ENCODE measurements around the gene MT3. TPM values are rescaled to one million over a fixed set of nuclear protein-coding genes. Genes with fewer than 3 reads are reported as not detected.
A peak's percentile ranks its signal among the peaks of the same experiment; 100 is the strongest.

Gene MT3
- not detected for total RNA-seq

DNA sequence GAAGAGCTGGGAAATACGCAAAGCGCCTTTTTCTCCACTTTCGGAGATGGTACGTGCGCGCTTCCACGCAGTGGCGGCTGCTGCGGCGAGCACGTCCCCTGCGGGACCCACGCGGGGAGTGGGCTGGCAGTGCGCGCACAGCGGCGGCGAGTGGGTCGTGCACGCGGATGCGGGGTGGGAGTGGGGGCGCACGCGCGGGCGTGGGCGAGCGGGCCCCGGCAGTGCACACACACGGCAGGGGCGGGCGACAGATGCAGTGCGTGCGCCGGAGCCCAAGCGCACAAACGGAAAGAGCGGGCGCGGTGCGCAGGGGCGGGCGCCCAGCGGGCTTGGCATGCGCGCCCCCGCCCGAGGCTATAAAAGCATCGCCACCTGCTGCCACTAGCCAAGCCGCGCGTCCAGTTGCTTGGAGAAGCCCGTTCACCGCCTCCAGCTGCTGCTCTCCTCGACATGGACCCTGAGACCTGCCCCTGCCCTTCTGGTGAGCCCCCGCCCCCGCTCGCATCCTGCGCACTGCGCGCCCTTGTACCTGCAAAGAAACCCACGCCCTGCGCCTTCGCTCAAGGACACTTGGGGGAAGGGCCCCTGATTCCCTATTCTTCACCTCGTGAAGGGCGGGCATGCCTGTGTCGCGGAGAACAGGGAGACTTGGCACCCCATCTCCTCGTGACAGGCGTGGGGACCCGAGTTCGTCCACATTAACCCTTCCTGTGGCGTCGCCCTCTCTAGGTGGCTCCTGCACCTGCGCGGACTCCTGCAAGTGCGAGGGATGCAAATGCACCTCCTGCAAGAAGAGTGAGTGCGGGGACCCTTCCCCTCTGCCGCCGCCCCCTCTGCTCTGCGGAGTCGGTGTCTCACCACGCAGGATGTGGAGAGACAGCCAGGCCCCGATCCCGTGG lies at the start of gene MT3:
MT3 (plus strand) TSS at position 388 of the 899 bp plus-strand sequence; CDS start at position 451, 63 bp downstream.
- peak; percentile 71 for DNase-seq

DNA sequence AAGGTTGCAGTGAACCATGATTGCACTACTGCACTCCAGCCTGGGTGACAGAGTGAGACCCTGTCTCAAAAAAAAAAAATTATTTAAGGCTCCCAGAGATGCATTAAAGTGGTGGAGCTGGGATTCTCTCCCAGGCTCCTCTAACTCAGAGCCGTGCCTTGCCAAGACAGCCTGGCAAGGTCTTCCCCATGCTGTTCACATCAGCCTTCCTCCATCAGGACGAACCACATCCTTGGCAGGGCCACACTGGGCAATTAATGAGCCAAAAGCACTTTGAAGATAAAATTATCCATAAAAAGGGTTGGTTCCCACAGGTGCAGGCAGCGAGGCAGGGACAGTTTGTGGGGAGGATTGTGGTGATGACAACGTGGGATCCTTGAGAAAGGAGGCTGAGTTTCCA lies 49.7 kb upstream of the MT3 start:
- no peak for DNase-seq

DNA sequence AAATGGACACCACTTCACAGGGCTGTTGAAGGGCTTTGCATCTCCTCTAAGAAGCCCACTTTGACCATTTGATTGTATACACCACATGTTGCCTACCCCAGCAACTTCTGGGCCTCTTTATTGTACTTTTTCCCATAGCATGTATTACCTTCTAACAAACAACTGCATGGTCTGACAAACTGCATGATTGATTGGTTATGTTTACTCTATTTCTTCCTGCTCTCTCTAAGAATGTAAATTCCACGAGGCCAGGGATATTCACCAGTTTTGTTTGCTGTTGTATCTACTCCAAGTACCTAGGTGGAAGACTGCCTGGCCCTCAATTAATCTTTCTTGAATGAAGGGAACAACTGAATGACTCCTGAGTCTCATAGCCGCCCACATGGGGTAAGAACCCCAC lies 47.3 kb upstream of the MT3 start:
- no peak for DNase-seq

DNA sequence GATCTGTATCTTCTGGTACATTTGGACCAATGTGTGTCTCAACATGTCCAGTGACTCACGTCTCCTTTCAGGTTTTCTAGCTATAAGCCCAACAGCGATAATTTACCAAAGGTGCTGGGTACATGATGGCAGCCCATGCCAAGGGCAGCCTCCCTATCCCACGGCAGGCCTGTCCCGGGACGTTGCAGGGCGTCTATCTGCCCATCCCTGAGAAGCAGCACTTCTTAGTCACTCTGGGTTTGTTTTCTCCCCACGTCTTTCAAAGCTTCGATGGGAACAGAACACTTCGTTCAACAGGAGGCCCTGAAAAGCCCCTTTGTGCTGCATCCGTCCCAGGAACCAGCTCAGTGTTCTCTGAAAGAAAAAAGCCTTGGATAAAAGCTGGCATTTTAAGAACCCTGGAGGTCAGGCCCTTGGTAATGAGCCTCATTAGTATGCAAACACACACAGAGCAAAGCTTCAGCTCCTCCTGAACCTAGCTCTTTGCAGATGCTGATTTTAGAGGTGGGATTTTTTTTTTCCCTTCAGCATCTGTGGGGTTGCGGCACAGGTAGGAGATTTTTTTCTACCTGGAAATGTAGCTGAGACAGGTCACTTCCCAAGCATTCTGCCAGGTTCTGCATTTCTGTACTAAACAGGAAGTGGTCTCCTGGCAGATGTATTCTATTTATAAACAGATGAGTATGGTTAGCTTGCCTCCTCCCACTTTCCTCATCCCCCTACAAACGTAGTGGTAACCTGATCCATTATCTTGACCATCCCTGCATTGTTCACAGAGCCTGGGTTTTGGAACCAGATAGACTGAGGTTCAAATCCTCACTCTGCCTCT lies 42.0 kb upstream of the MT3 start:
- DNase-seq, result peak; percentile 37

DNA sequence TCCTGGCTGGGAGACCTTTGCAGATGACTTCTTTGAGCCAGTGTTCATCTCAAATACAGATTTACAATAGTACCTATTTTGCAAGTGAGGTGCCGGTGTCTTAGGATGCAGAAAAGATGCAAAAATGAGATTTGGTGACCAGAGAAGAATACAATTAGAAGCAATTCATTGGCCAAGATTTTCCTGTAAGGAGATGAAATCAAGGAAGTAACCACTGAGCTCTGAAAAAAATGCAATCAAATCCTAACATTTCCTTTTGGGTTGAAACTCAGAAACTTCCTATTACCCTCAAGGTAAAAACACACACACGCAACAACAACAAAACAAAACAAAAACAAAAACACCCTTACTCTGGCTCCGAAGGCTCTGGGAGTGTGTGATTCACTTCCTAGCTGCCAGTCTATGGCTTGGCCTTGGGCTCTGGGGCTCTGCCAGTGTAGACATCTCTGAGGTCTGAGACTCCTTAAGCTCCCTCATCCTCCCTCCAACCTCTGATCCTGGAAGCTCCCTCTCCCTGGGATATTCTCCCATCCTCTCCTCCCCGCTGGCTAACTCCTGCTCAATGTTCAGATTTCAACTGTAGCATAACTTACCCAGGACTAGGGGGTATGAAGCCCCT lies 41.3 kb upstream of the MT3 start:
- DNase-seq, result no peak

DNA sequence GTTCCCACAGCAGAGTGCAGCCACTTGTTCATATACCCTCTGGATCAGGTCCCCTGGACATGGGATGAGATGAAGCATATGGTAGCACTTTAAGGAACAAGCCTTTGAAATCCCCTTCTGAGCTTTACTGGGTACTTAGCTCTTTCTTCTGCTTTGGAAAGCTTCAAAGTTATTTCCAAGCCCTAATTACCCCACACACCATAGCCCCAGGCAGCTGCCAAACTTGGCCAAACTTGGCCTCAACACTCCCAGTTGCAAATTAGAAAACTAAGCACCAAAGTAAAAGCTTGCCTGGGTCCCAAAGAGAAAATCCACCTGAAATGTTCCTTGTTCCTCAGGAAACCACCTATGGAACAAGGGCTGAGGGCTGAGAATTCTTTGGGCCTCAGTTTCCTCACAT lies 40.2 kb upstream of the MT3 start:
- DNase-seq, result no peak

DNA sequence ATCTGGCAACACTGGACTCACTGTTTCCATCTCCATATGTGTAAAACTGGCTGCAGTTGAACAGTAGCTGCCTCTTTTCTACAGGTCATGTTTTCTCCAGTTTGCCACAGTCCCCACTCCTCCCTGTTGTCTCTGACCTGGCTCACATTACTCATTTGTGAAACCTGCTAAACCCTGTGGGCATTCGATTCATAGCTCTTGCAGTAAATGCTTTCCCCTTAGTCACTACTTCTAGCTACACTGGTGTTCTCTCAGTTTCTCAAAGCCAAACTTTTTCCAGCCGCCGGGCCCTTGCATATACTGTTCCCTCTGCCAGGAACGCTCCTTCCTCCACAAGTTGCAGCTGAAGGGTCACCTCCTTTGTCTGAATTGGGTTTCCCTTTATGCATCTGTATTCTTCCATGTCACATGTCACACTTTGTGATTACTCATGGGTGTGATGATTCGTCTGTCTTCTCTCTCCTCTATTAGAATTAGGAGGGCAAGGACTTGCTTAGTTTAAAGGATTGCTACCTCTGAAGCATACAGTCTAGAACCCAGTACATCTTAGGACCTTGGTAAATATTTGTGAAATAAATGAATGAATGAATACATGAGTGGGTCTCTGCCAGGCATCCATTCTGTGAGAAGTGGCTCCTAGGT lies 39.5 kb upstream of the MT3 start:
- DNase-seq, result no peak

DNA sequence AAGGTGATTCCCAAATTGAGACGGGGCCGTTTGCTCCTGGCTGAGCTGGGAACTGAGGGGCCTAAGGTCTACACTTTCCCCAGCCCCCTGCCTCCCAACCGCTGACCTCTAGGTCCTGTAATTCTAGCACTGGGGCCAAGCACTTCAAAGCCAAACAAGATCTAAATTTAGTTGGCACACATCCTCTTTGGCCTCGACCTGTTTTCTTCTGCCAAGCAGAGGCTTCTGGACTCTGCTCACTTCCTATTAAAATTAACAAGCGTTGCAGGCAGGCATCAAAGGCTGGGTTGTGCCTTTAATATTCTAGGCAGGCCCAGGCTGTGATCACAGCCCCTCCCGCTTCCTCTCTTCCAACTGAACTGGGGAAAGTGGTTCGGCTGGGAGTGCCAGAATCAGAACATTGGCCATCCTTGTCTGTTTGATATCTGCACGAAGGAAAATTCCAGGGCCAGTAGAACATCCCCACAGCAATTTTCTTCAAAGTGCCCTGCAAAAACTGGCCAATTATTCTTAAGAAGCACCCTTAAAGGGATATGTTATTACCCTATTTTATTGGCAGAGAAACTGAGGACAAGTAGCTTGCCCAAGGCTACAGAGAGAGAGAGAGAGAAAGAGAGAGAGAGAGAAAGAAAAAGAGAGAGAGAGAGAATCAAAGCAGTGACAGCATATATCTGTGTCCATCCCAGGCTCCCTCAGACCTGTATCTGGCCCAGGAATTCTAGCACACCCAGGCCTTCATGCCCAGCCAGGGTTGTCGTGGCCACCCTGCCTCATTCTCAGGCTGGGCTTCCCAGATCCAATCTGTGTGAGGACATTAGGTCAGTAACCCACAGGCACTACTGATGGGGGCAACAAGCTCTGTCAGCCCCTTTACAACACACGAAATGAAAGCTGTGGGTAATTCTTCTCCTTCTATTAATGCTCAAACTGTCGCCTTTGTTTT lies 37.3 kb upstream of the MT3 start:
- peak; percentile 25 for DNase-seq

DNA sequence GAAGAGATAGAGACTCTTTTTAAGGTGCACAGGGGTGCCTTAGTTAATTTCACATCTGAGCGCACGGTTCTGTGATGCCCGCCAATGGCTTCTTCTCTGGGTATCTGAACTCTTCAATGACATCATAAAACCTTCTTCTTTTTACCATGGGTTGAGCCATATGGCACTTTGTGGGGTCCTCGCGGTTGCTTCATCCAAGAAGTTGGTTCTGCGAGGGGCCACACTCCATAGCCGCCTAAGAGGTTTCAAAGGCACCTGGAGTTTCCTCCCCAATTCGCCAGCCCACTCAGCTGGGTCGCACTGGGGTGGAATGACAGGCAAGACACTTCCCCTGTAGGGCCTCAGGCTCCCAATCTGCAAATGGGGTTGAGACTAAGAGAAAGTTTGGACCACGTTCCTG lies 34.9 kb upstream of the MT3 start:
- DNase-seq, result no peak

DNA sequence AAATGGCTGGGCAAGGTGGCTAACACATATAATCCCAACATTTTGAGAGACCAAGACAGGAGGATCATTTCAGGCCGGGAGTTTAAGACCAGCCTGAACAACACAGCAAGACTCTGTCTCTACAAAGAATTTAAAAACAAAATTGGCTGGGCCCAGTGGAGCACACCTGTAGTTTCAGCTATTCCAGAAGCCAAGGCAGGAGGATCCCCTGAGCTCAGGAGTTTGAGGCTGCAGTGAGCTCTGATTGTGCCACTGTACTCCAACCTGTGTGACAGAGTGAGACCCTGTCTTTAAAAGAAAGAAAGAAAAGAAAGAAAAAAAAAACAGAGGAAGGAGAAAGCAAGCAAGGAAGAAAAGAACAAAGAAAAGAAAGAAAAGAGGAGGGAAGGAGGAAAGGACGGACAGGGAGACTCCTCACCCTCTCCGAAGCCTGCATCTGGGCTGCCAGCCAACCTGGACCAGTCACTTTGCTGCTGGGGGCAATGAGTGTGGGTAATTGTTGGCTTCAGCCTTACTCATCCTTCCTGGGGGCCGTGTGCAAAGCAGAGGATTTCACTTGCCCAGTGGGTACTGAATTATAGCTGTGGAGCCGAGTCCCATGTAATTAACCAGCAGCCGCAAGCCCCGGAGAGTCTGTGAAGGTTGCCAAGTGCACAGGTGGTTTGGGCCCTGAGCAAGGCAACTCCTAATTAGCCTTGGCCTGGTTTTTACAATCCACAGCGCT lies 31.1 kb upstream of the MT3 start:
- peak; percentile 31 for DNase-seq

DNA sequence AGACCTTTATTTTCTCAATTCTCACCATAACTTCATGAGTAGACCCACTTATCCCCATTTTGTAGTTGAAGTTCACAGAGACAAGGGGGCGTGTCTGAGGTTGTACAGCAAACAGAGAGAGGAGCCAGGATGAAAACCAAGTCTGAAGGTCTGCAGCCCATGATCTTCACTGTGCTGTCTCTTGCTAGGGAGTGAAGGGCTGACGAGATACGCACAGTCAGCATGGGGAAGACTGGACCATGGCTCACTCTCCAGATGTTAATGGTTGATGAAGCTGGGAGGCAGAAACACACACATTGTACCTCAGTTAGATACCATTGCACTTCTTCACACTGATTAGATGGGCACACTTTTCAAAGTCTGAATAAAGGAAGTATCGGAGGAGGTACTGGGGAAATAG lies 30.2 kb upstream of the MT3 start:
- DNase-seq, result no peak

DNA sequence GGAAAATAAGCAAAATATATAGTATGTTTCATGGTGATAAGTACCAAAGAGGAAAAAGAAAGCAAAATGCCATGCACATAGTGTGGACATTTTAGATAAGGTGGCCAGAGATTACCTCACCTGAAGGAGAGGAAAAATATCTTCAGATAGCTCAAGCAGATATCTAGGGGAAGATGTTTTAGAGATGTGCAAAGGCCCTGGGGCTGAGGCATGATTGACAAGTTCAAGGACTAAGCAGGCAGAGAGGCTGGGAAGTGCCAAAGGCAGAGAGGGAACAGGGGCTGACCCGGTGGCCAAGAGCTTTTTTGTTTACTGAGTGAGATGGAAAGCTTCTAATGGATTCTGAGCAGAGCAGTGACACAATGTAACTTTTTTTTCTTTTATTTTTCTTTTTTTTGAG lies 28.9 kb upstream of the MT3 start:
- DNase-seq, result no peak

DNA sequence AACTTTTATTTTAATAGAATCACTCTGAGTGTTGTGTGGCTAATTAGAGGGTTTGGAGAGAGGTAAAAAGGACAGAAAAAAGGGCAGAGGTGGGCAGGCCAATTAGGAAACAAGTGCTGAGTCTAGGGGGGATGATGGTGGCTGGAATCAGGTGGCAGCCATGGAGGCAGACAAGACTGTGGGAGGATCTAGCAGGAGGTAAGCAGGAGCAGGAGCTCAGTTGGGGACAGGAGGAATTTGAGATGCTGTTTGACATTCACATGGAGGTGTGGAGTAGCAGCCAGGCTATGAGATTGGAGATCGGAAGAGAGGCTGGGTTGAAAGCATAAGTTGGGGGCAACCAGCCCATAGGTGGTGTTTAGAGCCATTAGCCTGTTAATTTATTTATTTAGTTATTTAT lies 28.2 kb upstream of the MT3 start:
- DNase-seq, result no peak

DNA sequence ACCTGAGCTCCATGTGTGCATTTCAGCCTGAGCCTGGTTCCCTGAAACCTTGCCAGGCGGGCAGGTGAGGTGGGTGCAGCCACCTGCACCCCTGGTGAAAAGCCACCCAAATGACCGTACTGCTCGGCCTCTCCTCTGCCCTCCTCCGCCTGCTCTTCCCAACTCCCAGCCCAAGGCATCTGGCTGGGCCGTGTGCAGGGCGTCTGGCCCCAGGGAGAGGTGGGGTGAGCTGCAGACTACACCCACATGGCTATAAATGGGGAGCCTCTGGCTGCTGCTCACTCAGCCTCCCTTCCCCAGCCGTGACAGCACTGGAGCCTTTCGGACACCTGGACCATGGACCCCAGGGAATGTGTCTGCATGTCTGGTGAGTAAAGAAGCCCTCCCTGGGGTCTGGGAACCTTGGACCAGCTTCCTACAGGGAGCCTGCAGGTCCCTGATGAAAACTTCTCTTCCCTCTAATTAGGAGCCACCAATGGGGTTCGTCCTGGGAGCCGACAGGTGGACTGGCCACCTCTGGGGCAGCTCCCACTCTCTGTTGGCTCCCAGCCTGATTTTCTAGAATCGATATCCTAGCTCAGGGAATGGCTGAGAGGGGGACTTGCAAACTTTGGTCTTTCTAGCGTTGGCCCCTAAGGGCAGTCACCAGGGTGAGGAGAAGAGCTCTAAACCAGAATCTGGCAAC lies 24.4 kb upstream of the MT3 start, which contains the start of gene MT4:
MT4 (plus strand) TSS at position 281 of the 685 bp plus-strand sequence; CDS start at position 337, 56 bp downstream.
- no peak for DNase-seq

DNA sequence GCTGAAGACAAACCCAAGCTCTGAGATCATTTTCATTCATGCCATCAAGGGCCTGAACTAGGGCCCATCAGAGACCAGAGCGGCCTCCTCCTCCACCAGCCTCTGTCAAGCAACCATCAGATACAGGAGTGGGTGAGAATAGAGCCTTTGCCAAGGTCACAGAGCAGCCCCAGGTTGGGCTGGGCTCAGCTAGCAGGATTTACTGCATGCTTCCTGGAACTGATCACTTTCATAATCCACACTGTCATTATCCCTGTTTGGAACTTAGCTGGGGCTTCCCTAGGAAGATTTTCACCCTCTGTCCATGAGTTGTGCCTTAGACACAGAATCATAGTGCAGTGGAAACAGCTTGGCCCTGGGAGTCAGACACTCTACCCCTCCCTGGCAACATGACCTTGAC lies 19.4 kb upstream of the MT3 start:
- DNase-seq, result no peak

DNA sequence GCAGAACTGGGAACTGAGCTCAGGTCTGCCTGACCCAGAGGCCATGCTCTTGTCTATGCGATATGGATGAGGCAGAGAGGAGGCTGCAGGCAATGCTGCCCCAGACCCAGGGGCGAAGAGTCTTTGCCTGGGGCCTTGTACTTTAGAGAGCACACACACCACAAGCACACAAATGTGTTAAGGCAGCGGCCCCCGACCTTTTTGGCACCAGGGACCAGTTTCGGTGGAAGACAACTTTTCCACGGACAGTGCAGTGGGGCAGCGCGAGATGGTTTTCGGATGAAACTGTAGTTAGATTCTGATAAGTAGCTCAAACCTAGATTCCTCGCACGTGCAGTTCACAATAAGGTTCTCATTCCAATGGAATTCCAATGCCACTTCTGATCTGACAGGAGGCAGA lies 17.8 kb upstream of the MT3 start:
- no peak for DNase-seq

DNA sequence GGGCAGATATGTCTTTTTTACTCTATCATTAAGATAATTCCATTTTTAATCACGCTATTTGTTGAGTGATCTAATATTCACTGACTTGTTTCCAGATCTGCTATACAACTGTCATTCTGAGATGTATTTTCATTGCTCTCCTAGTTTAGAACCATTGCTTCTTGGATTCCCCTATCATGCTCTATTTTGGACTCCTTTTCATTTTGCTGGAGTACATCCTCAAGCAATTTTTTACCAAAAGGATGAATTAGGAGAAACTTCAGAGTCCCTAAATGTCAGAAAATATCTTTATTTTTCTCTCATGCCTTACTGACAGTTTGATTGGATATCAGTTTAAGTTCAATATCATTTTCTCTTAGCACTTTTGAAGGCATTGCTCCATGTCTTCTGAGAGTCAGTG lies 14.7 kb upstream of the MT3 start:
- no peak for DNase-seq

DNA sequence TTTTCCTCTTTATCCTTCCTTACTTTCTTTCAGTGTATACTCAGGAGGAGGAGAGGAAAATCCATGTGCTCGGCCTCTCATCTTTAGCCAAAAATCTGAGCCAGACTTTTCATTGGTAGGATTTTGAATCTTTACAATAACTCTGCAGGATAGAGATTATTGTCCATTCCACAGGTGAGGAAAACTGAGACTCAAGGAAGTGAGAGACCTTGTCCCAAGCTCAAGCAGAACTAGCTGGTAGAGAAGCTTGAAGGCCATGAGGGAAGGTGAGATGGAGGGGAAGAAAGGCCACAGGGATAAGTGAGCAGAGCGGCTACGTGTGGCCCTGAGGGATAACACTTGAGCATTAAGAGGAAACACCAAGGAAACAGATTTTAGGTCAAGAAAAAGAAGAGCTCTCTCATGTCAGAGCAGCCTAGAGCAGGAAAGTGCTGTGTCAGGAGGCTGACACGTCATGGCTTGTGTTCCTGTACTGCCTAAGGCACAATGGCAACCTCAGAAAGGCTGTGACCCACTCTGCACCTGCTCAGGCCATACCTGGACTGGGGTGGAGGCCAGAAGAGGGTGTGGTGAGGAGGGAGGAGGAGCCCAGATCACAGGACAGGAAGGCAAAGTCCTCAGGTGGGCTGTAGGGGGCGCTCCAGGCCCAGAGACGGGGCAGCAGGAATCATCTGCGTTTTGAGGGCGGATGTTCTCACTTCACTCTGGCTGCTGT lies 12.6 kb upstream of the MT3 start:
- peak; percentile 30 for DNase-seq

DNA sequence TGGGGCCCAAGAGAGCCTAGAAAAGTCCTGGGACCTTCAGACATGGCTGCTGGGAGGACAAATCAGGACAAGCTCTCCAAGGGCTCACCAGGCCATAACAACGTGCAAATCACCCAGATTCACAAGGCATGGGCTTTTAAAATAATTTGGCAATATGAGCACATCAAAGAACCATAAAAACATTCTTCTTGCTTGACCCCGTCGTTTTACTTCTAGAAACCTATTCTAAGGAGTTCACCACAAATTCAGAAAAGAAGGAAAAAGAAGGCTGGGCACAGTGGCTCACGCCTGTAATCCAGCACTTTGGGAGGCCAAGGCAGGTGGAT lies 12.1 kb upstream of the MT3 start:
- no peak for DNase-seq

All from tongue (tissue), 2 donors.